OCI-LY7 (cell line): ENCODE measurements around the gene LRRC74A. TPM values are rescaled to one million over a fixed set of nuclear protein-coding genes. Genes with fewer than 3 reads are reported as not detected.

ENCODE experiments used
- BruUV-seq: library from RNA; stranded (reverse); fragments of 400-500 nt; replicated peaks from 2 replicates; lab custom pipeline; 2021; lab: Mats Ljungman, UMichigan
- CTCF ChIA-PET: fragments of 300-600 bp; sonication (Branson Sonifier 250); formaldehyde crosslinking; loops from one replicate; lab custom pipeline; 2022; ENCODE audit warnings: antibody characterized with exemption; ENCODE audit not compliant: unreplicated experiment; lab: Charles Lee
- POLR2A ChIA-PET: fragments of 300-600 bp; sonication (Branson Sonifier 250); formaldehyde crosslinking; loops from one replicate; lab custom pipeline; 2022; ENCODE audit warnings: antibody characterized with exemption; lab: Charles Lee
- DNase-seq: peaks from one replicate; pipeline ENCODE4 v3.0.0-alpha.2; 2015; ENCODE audit warnings: low spot score
- H2AFZ ChIP-seq: fragments of 200-600 bp; sonication (generic), shearing (Covaris generic); 2 replicates; pipeline ENCODE4 v1.6.1; 2014; ENCODE audit warnings: mild to moderate bottlenecking, antibody characterized with exemption, low read length, moderate library complexity
- H3K27ac ChIP-seq: fragments of 200-600 bp; sonication (generic); 2 replicates; pipeline ENCODE4 v1.5.1; 2014; ENCODE audit warnings: mixed run types, low read depth, mild to moderate bottlenecking, moderate library complexity, low read length, inconsistent platforms; ENCODE audit not compliant: poor library complexity, severe bottlenecking
- H3K36me3 ChIP-seq: fragments of 200-600 bp; sonication (generic); 2 replicates; pipeline ENCODE4 v1.6.1; 2014; ENCODE audit warnings: mild to moderate bottlenecking, antibody characterized with exemption, low read length, moderate library complexity, mixed read lengths; ENCODE audit not compliant: insufficient read depth
- H3K4me1 ChIP-seq: fragments of 200-600 bp; sonication (generic); 2 replicates; pipeline ENCODE4 v1.5.1; 2014; ENCODE audit warnings: mild to moderate bottlenecking, low read length; ENCODE audit not compliant: insufficient read depth, poor library complexity, severe bottlenecking
- H3K4me2 ChIP-seq: fragments of 200-600 bp; sonication (generic); 2 replicates; pipeline ENCODE4 v1.6.1; 2014; ENCODE audit warnings: mild to moderate bottlenecking, low read length
- H3K4me3 ChIP-seq: fragments of 200-600 bp; sonication (generic); 2 replicates; pipeline ENCODE4 v1.5.1; 2014; ENCODE audit warnings: mild to moderate bottlenecking, low read depth, low read length; ENCODE audit not compliant: poor library complexity, severe bottlenecking
- H3K79me2 ChIP-seq: fragments of 200-600 bp; sonication (generic); 2 replicates; pipeline ENCODE4 v1.6.1; 2016; ENCODE audit warnings: low read depth, mild to moderate bottlenecking, low read length, moderate library complexity, mixed read lengths; ENCODE audit not compliant: insufficient read depth
- H3K9me2 ChIP-seq: fragments of 200-600 bp; sonication (generic); 2 replicates; pipeline ENCODE4 v1.6.1; 2016; ENCODE audit warnings: mild to moderate bottlenecking, low read length, mixed read lengths; ENCODE audit not compliant: insufficient read depth
- H3K9me3 ChIP-seq: fragments of 200-600 bp; sonication (generic); 2 replicates; pipeline ENCODE4 v1.6.1; 2014; ENCODE audit warnings: mild to moderate bottlenecking, mixed run types, low read length, mixed read lengths
- H4K20me1 ChIP-seq: fragments of 200-600 bp; sonication (generic); 2 replicates; pipeline ENCODE4 v1.6.1; 2014; ENCODE audit warnings: mild to moderate bottlenecking, antibody characterized with exemption, low read length, moderate library complexity, mixed read lengths; ENCODE audit not compliant: insufficient read depth
- CTCF ChIP-seq: fragments of 200-600 bp; sonication (generic); conservative IDR thresholded peaks from 2 replicates; pipeline ENCODE4 v1.5.1; 2014; ENCODE audit warnings: mild to moderate bottlenecking, antibody characterized with exemption, low read length, moderate library complexity, mixed read lengths
- EZH2phosphoT487 ChIP-seq: fragments of 200-600 bp; sonication (generic); IDR thresholded peaks from 2 replicates; pipeline ENCODE4 v1.6.1; 2018; ENCODE audit warnings: low read depth, borderline replicate concordance, mild to moderate bottlenecking, mixed run types, antibody characterized with exemption, low read length, moderate library complexity, mixed read lengths
- intact Hi-C: fragments of 100-400 bp; cut with micrococcal nuclease; formaldehyde crosslinking; loops from one replicate; pipeline ENCODE4 v1.10.0; 2022; ENCODE audit not compliant: unreplicated experiment
- total RNA-seq, 2 experiments: library from RNA; depleted of rRNA in 1 of 2; stranded (reverse); fragments of >200 nt in 1 of 2; shearing (Covaris generic) in 1 of 2; gene quantifications; 2 replicates each; pipeline ENCODE4 v1.2.3, GENCODE V29; 2014 to 2022

The LRRC74A gene
- total RNA-seq, 2 experiments from 2014 or later, result not detected

GRCh38 chr14:76811561-76811960, 14.6 kb upstream of the LRRC74A start:
- H3K79me2 ChIP-seq, result peaks cover 11% of the 10 kb centered on the region; the same call in 1 of the 2 replicates
- CTCF ChIA-PET, result interaction anchor here (0.9 to 1.6 kb wide), 3 partner anchors 27 to 102 kb away, joined by 4 to 7 read pairs (median 6); no protein-coding TSS in a partner anchor
- H3K27ac ChIP-seq, result peak overlapping the region; percentile 42
- TF ChIP-seq CTCF (no peak), EZH2phosphoT487 (no peak)
- BruUV-seq, result TSS peak; percentile 59
- H3K4me1 ChIP-seq, result peaks cover 22% of the 10 kb centered on the region
- intact Hi-C loops, result loop anchor here (1.0 kb wide), 1 partner anchor 101 kb away; no protein-coding TSS in a partner anchor
- H4K20me1 ChIP-seq, result no peaks in the 10 kb centered on the region
- peaks cover 28% of the 10 kb centered on the region for H3K36me3 ChIP-seq
- no peaks in the 10 kb centered on the region for H3K9me3 ChIP-seq
- POLR2A ChIA-PET, result interaction anchor here (0.5 to 1.8 kb wide), 14 partner anchors 9 to 787 kb away, joined by 3 to 6 read pairs (median 4); partner anchors contain the start of gene CIPC
- peak overlapping the region; percentile 94 for H3K4me2 ChIP-seq
- H3K9me2 ChIP-seq, result no peaks in the 10 kb centered on the region
- H2AFZ ChIP-seq, result no peak overlapping the region; the same call in 1 of the 2 replicates
- H3K4me3 ChIP-seq, result peak overlapping the region; percentile 83
- DNase-seq, result no peak

DNA sequence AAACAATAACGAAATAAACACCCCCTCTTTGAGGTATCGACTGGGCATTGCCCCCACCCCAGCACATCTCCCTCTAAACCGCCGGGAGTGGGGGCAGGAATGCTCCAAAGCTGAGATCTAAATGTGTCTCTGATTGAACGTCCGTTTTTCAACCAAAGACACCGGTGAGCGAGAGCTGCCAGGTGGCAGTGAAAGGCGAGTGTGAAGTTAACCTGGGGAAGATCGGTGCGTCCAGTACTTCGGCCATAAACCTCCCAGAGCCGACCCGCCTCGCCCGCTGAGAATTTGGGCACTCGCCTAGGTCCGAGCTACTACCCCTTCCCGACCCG, 14.2 kb upstream of the LRRC74A start:
- POLR2A ChIA-PET, result interaction anchor here (0.5 to 1.8 kb wide), 10 partner anchors 10 to 786 kb away, joined by 3 to 6 read pairs (median 4); partner anchors contain the start of gene CIPC
- intact Hi-C loops, result no loop called here
- H3K9me3 ChIP-seq, result no peaks in the 10 kb centered on the region

More for the DNA sequence above, 14.2 kb upstream of the LRRC74A start:
- peak overlapping the region; percentile 83 for H3K4me3 ChIP-seq
- H4K20me1 ChIP-seq, result no peaks in the 10 kb centered on the region
- TF ChIP-seq CTCF (no peak), EZH2phosphoT487 (no peak)
- peaks cover 22% of the 10 kb centered on the region for H3K4me1 ChIP-seq
- H3K4me2 ChIP-seq, result peak overlapping the region; percentile 94
- H3K27ac ChIP-seq, result peak overlapping the region; percentile 42
- peak overlapping the region; percentile 96; the same call in 1 of the 2 replicates for H2AFZ ChIP-seq
- H3K36me3 ChIP-seq, result peaks cover 23% of the 10 kb centered on the region
- peaks cover 11% of the 10 kb centered on the region; the same call in 1 of the 2 replicates for H3K79me2 ChIP-seq
- DNase-seq, result peak; percentile 49
- CTCF ChIA-PET, result interaction anchor here (0.9 to 1.6 kb wide), 3 partner anchors 27 to 102 kb away, joined by 4 to 7 read pairs (median 6); no protein-coding TSS in a partner anchor
- BruUV-seq, result no TSS peak
- H3K9me2 ChIP-seq, result no peaks in the 10 kb centered on the region
